Effector CD4-positive, alpha-beta T cell (primary cell): ENCODE measurements around the gene RASGRF1.
"Not testable (repeated sequence)": the region's sequence is repeated elsewhere in the genome, so short reads cannot be mapped to it uniquely, and the experiment has no call there.

Source experiments
- DNase-seq: peaks from one replicate; pipeline ENCODE4 v3.0.0-alpha.2; 2020

The RASGRF1 gene

DNA sequence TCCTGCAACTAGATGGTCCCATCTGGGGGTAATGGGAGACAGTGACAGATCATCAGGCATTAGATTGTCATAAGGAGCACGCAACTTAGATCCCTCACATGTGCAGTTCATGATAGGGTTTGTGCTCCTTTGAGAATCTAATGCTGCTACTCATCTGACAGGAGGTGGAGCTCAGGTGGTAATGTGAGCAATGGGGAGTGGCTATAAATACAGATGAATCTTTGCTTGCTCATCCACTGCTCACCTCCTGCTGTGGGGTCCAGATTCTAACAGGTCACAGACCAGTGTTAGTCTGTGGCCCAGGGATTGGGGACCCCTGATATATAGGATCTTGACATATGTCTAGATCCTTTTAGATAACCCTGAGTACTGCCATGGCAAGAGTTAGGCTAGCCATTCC lies 52.7 kb downstream of the RASGRF1 start:
- DNase-seq, result no peak

DNA sequence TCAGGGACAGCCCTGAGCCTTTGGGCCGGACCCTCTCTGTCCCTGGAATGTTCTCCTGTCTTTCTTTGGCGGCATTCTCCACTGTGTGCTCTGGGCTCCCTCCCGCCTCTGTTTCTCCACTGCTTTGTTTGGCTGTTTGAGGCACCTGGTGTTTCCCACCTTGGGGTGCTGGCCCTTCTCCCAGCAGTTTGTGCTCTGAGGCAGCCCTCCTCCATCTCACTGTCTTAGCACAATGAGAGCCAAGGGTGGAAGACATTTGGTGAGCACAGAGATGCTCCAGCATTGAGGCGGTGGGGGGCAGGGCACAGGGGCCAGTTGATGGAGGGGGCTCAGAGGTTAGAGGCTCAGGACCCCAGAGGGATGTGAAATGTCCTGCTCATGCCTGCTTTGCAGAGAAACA lies 54.3 kb downstream of the RASGRF1 start:
- no peak for DNase-seq

DNA sequence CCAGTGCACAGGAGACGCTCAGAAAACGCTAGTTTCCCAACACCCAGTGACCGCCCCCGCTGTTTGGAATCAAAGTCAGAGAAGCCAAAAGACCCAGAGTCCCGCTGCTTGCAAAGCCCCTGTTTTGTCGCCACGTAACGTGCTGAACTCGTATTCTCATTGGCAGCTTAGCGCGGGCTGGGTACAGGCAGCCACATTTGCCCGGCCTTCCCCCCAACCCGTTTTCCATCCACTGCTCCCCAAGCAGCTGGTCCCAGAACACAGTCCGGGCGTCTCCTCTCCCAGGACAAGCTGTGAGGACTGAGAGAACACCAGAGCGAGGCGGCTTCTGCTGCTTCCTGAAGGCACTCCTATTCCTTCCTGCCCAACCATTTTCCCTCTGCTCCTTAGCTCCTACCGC lies 54.8 kb downstream of the RASGRF1 start:
- DNase-seq, result no peak

DNA sequence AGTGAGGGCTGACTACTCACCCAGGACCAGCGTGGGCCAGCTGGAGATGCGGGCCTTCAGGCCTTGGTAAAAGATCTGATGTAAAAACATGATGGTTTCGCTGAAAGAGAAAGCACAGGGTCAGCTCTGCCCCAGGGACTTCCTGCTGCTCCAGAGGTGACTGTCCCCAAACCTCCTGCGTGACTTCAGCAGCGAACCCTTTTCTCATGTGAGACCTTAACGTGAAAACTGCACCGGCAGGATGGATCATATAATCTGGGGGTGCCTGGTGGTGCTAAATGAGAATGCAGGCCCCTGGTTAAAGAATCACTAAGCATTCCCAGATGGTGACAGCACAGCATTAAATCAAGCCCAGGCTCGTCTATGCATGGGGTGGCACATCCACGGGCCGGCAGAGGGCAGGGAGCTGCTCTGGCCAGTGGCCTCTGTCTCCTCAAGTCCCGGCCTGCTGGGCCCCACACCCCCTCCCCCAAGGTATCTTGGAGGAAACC lies 55.4 kb downstream of the RASGRF1 start:
- no peak for DNase-seq

DNA sequence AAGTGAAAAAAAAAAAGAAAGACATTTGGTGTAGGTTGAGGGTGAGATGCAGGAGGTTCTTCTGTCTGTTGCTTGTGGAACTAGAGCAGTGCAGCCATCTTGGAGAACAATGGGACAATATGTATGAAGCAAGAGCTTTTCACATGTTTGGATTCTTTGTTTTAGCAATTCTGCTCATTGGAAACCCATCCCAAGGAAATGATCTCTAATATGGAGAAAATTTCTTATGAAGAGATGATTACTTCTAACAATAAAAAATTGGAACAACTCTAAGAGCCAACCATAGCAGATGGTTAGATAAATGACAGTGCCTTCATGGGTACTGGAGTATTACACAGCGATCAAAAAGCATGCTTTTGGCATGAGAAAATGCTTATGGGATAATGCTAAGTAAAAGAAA lies 56.3 kb downstream of the RASGRF1 start:
- no peak for DNase-seq

- DNase-seq, result no peak
Observed at GRCh38 chr15:79032656-79033055, 57.9 kb downstream of the RASGRF1 start.

- no peak for DNase-seq
Observed at GRCh38 chr15:79031821-79032220, 58.8 kb downstream of the RASGRF1 start.

GRCh38 chr15:79031201-79031600 lies 59.4 kb downstream of the RASGRF1 start:
- no peak for DNase-seq

DNA sequence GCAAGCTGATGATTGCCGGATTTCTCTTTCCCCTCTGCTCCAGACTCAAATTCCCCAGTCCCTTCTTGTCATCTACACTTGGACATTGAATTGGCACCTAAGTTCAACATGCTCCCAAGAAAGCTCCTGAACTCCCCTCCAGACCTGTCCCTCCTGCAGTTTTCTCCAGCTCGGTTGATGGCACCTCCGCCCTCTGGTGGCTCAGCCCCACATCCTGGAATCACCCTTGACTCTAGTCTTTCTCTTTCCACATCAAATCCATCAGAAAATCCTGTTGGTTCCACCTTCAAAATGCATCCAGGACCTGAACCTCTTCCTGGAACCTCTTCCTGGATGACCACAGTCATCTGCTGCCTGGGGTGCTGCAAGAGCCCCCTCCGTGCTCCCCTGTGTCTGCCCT lies 60.1 kb downstream of the RASGRF1 start:
- DNase-seq, result no peak

DNA sequence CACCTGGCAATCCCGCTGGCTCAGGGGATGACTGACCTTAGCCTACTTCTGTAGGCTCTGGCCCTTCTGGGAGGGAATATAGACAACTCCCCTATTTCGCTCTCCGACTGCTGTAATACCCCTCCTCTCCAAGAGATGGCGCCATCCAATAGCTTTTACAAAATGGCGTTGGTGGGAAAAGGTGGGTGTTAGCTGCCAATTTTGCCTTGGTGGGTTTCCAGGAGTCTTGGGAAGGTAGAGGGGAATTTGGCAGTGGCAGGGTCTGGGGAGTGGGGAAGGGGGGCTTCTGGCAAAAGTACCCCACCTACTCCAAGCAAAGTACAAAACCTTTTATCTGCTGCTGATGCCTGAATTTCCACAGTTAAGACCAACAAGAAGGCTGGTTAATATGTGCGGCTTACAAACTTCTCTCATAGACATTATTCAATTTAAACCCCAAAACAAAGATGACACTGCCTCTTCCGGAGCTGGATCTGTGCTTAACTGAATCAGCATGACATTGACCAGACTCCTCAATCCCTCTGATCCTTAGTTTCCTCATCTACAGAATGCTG lies 62.1 kb downstream of the RASGRF1 start:
- no peak for DNase-seq

DNA sequence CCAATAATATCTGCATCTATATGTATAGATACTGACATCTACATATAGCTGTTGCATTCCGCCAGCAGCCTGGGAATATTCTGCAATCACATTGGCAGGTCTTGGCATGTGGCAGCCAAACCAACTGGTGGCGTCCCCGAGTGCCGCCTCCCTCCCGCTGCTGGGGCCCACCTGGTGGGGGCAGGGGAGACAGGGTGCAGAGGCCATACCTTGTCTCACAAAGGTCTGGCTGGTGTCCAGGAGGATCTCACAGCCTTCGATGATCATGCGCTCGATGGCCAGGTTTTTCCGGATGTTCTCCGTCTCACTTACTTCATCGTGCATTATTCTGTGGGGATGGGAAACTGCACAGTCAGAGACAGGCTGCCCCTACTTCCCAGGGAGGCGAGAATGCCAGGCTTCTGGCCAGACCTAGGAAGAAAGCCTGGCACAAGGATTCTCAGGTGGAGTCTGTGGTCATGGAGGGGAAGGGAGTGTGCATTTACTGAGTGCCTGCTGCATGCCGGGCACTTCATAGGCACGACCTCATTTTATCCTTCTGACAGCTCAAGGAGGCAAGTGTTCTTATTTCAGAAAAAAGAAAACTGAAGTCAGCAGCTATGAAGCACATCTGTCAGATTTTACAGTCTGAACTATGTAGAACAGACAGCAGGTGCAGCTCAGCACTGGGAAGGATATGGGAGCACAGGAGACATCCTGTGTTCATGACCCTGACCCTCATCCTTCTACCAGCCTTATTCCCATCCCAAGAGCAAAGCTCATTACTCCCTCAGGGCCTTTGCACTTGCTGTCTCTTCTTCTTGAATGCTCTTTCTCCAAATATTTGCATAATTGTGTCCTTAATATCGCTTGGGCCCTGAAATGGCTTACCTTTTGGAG lies 62.8 kb downstream of the RASGRF1 start:
- no peak for DNase-seq

DNA sequence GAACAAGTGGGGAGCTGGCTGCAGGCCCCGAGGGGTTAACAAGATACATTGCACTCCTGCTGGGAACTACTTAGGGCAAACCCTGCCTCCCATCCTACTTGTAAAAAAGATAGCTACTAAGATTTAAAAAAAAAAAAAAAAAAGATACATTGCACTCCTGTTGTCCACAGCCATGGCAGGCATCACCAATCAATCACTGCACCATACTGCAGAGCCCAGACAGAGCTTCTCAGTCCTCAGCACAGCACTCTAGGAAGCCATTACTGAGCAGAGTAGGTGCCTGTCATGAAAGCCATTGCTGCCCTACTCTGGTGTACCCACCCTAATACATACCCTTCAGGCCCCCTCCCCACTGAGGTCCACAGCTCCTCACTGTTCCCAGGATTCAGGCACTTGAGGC lies 64.8 kb downstream of the RASGRF1 start:
- DNase-seq, result no peak

GRCh38 chr15:79025201-79025600 lies 65.4 kb downstream of the RASGRF1 start:
- DNase-seq, result no peak

GRCh38 chr15:79024493-79024892 lies 66.1 kb downstream of the RASGRF1 start:
- DNase-seq, result not testable (repeated sequence)

DNA sequence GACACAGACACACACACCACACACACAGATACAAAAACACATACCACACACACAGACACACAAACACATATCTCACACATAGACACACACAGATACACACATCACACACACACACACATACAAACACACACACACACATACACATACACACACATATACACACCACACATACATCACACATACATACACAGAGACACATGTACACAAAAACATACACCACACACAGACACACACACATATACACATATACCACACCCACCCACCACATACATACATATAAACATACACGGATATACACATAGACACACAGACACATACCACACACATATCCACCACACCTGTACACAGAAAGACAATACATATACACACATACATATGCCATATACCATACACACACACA lies 66.7 kb downstream of the RASGRF1 start:
- no peak for DNase-seq

DNA sequence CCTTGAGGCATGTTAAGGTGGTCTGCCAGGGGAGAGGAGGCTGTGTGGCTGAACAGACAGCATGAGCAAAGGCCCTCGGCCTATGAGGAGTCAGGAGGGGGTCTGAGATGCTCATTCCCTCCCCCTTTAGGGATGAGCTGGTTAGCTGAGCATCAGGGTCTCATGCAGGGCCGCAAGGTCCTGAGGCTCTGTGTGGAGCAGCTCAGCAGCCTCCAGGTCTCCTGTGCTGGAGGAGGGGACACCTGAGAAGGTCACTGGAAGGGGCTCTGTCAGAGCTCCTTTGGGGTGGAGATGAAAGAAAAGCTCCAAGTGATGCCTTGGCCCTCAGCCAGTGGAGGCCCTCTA lies 67.1 kb downstream of the RASGRF1 start:
- DNase-seq, result no peak

GRCh38 chr15:79018960-79019359 lies 71.6 kb downstream of the RASGRF1 start:
- DNase-seq, result no peak

- no peak for DNase-seq
Observed at GRCh38 chr15:79017953-79018352, 72.6 kb downstream of the RASGRF1 start.

- no peak for DNase-seq
Observed at GRCh38 chr15:79016527-79017170, 73.9 kb downstream of the RASGRF1 start.

- DNase-seq, result no peak
Observed at GRCh38 chr15:79015416-79015815, 75.2 kb downstream of the RASGRF1 start.

DNA sequence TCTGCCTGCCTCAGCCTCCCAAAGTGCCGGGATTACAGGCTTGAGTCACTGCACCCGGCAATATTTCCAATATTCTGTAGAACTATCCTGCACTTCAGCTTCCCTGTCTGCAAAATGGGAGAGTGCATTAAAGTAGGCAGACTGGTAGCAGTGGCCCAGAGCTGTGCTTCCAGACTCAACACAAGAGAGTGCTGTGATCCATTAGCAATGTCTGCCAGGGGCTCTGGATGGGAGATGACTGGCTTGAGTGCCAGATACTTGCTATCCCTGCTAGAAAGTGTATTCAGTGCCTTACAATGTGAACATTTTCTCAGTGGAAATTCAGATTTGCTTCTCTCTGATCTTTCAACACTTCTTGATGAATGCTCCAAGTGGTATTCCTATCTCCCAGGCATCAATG lies 80.3 kb downstream of the RASGRF1 start:
- no peak for DNase-seq

GRCh38 chr15:79009379-79009778 lies 81.2 kb downstream of the RASGRF1 start:
- DNase-seq, result no peak

DNA sequence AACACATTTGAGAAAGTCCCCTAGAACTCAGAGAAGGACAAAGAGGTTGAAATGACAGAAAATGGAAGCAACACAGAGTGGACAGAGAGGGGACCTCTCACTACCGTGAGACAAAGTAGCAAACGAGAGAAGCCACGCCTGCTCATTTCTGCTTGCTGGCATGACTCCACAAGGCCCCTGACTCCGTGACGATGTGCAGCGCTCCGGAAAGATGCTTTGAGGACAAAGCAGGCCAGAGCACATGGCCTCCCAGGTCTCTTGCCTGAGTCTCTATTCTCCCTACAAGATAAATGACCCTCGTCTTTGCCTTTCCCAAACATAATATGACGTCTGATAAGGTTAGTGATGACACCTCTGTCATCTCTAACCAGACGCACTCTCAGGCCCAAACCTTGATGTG lies 81.9 kb downstream of the RASGRF1 start:
- DNase-seq, result no peak

- no peak for DNase-seq
Observed at GRCh38 chr15:79007066-79007465, 83.5 kb downstream of the RASGRF1 start.
